ENCODE results near the gene TPR.

- TF ChIP-seq CTCF (conservative IDR thresholded peaks at IDR 0.05 in 1 of 2, IDR thresholded peaks at IDR 0.05 in 1 of 2; ENCODE audit: extremely low read depth in 1 of 2, insufficient read depth in 1 of 2, low read depth in 1 of 2, low read length in 2 of 2) (no peak), EZH2 (IDR thresholded peaks at IDR 0.05; ENCODE audit: borderline replicate concordance, low read length) (no peak)
Observed at GRCh38 chr1:186386725-186387383, 11.8 kb upstream of the TPR start.

All from mammary epithelial cell (primary cell).